ENCODE data around the gene ZXDC.

DNA sequence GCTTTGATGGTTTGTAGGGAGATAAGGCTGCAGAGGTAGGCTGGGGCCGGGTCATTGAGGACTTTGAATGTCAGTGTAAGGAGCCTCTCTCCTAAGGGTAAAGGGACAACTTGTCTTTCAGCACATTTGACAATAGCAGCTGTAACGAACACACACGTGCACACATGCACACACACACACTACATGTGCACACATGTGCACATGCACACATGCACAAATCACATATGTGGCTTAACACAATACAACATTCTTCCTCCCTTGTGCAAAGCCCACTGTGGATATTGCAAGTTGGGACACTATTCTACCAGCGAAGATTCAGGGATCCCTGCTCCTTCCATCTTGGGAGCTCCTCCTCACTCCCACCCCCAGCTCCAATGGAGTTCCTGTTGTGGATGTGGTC, 82.1 kb downstream of the ZXDC start:
- TF ChIP-seq CTCF (IDR thresholded peaks at IDR 0.05; ENCODE audit: extremely low read depth in 1 of 2, insufficient read depth in 1 of 2, low read depth in 1 of 2, low read length in 2 of 2) = no peak
- TF ChIP-seq POLR2AphosphoS5 (IDR thresholded peaks at IDR 0.05; ENCODE audit: insufficient read depth, low read depth, low read length) = no peak
- TF ChIP-seq JUN (IDR thresholded peaks at IDR 0.05; ENCODE audit: borderline replicate concordance, insufficient read depth, insufficient read length, low read depth) = no peak
- TF ChIP-seq POLR2A (IDR thresholded peaks at IDR 0.05; ENCODE audit: low read depth, low read length) = no peak

All from endothelial cell of umbilical vein (primary cell).